GM06990 (cell line): Measurements from ENCODE around the gene CELSR1.

Source experiments
- DNase-seq: peaks from one replicate; pipeline ENCODE4 v3.0.0-alpha.2; 2011; ENCODE audit not compliant: insufficient read length; ENCODE audit errors: extremely low read depth
- H3K27me3 ChIP-seq: replicated peaks from 2 replicates; pipeline ENCODE4 v1.6.0; 2011; ENCODE audit warnings: low read length; ENCODE audit not compliant: control insufficient read depth, insufficient read depth
- H3K36me3 ChIP-seq: 2 replicates; pipeline ENCODE4 v1.5.1; 2011; ENCODE audit warnings: low read length; ENCODE audit not compliant: control insufficient read depth, insufficient read depth
- H3K4me3 ChIP-seq: replicated peaks from 2 replicates; pipeline ENCODE4 v1.5.1; 2011; ENCODE audit warnings: low read depth, mild to moderate bottlenecking, control low read depth, low read length
- TF ChIP-seq, protein P1 (sequence below): IDR thresholded peaks from 2 replicates; pipeline ENCODE4 v1.5.1; 2011; ENCODE audit warnings: low read length, control low read depth, mild to moderate bottlenecking, inconsistent platforms; ENCODE audit not compliant: insufficient read depth, poor library complexity, severe bottlenecking

Gene CELSR1

GRCh38 chr22:46483353-46483752, 54.1 kb downstream of the CELSR1 start:
- H3K27me3 ChIP-seq, result no peaks in the 10 kb centered on the region
- TF ChIP-seq, protein P1, sequence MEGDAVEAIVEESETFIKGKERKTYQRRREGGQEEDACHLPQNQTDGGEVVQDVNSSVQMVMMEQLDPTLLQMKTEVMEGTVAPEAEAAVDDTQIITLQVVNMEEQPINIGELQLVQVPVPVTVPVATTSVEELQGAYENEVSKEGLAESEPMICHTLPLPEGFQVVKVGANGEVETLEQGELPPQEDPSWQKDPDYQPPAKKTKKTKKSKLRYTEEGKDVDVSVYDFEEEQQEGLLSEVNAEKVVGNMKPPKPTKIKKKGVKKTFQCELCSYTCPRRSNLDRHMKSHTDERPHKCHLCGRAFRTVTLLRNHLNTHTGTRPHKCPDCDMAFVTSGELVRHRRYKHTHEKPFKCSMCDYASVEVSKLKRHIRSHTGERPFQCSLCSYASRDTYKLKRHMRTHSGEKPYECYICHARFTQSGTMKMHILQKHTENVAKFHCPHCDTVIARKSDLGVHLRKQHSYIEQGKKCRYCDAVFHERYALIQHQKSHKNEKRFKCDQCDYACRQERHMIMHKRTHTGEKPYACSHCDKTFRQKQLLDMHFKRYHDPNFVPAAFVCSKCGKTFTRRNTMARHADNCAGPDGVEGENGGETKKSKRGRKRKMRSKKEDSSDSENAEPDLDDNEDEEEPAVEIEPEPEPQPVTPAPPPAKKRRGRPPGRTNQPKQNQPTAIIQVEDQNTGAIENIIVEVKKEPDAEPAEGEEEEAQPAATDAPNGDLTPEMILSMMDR, result no peak
- H3K4me3 ChIP-seq, result no peak overlapping the region
- no peaks in the 10 kb centered on the region for H3K36me3 ChIP-seq
- no peak for DNase-seq

DNA sequence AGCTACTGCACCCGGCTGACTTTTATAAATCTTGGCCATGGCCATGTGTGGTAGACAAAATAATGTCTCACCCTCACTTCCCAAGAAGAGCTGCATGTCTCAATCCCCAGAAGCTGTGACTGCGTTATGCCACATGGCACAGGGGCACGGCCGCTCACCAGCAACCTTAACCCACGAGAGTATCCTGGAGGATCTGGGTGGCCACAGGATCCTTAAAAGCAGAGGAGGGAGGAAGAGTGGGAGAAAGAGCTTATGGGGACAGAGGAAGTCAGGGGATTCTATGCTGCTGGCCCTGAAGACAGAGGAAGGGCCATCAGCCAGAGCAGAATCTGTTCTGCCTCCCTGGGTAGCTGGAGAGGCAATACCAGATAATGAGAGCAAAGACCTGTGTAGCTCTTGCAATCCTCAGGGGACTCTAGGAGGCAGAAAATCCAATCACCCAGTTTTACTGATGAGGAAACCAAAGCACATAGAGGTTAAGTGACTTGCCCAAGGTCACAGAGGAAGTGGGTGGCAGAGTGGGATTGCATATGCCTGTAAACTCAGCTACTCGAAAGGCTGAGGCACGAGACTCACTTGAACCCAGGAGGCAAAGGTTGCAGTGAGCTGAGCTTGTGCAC, 55.3 kb downstream of the CELSR1 start:
- TF ChIP-seq, protein P1, result no peak
- Histone ChIP-seq H3K27me3 (no peaks in the 10 kb centered on the region), H3K4me3 (no peak overlapping the region), H3K36me3 (no peaks in the 10 kb centered on the region)
- DNase-seq, result no peak

- Histone ChIP-seq H3K27me3 (no peaks in the 10 kb centered on the region), H3K4me3 (no peak overlapping the region), H3K36me3 (no peaks in the 10 kb centered on the region)
- TF ChIP-seq, protein P1, result no peak
- DNase-seq, result no peak
Measured at GRCh38 chr22:46481386-46481785, 56.0 kb downstream of the CELSR1 start.

DNA sequence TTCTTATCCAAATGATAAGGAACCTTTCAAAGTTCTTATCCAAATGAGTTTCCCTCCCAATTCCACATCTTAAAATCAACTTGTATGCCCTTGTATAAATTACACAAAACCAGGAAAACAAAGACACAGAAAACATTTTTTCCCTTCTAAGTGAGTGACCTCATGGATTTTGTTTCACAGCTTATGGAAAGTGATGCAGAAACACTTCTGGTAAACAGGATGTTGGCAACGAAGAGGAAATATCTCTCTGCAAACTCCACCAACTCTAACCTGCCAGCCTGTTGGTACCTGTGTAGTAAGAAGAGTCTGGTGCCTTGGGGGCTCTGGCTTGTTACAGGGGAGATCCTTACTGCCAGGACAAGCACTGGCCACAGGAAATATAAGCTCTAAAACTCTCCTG, 57.0 kb downstream of the CELSR1 start:
- H3K4me3 ChIP-seq, result no peak overlapping the region
- TF ChIP-seq, protein P1, result no peak
- H3K36me3 ChIP-seq, result no peaks in the 10 kb centered on the region
- no peaks in the 10 kb centered on the region for H3K27me3 ChIP-seq
- DNase-seq, result no peak

DNA sequence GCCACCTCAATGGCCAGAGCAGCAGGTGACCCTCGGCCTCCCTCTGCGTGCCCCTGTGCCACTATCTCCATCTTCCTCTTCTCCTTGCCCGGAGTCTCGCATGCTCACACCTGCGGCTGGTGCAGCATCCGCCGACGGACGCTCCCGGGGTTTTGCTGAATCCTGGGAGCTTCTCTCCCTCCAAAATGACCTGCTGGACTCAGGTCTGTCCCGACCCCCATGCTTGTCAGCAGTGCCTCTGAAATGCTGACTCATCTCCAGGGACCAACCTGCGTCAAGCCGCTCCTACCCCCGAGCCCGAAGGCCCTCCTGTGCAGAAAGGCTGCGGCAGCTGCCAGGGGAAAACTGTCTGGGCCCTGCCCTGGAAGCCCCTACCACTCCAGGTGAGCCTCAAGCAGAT, 58.4 kb downstream of the CELSR1 start:
- no peaks in the 10 kb centered on the region for H3K36me3 ChIP-seq
- no peak for DNase-seq
- H3K27me3 ChIP-seq, result no peaks in the 10 kb centered on the region
- TF ChIP-seq, protein P1, result no peak
- no peak overlapping the region for H3K4me3 ChIP-seq

GRCh38 chr22:46478083-46478551, 59.3 kb downstream of the CELSR1 start:
- Histone ChIP-seq H3K4me3 (no peak overlapping the region), H3K36me3 (no peaks in the 10 kb centered on the region), H3K27me3 (no peaks in the 10 kb centered on the region)
- DNase-seq, result no peak
- TF ChIP-seq, protein P1, result no peak
